NCI-H82 (cell line): ENCODE results near the gene HSPA12B.
"Not testable (repeated sequence)": the region's sequence is repeated elsewhere in the genome, so short reads cannot be mapped to it uniquely, and the experiment has no call there.

Source experiments
- DNase-seq: peaks from one replicate; lab custom pipeline; 2025; lab: John Stamatoyannopoulos, UW

HSPA12B gene

DNA sequence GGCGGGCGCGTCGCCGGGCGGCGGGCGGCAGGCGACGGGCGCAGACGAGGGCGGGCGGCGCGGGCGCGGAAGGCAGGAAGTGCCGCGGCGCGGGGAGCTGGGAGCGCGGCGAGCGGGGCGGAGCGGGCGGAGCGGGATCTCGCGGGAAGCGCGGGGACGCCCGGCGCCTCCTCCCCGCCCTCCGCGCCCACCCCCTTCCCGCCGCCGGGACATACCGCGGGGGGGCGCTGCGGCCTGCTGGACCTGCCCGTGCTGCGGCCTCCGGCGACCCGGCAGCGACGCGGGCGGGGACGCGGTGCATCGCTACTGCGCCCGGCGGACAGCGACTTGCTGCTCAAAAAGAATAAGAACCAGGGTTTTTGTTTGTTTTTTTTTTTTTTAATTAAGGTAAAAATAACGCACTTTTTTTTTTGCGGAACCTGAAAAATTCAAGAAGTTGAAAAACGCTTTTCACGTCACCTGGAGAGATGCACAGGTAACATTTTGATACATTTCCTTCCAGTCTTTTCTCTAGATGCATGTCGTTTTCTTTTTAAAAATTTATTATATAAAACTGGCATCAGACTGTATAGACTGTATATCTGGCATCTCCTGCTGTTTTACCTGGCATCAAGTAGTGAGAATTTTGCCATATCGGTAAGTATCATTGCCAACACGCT lies 54.3 kb downstream of the HSPA12B start, which contains the start of gene CENPB:
CENPB (minus strand) TSS at position 76 of the 659 bp plus-strand sequence. CDS start 257 bp downstream, outside the sequence.
- DNase-seq: peak; percentile 92

DNA sequence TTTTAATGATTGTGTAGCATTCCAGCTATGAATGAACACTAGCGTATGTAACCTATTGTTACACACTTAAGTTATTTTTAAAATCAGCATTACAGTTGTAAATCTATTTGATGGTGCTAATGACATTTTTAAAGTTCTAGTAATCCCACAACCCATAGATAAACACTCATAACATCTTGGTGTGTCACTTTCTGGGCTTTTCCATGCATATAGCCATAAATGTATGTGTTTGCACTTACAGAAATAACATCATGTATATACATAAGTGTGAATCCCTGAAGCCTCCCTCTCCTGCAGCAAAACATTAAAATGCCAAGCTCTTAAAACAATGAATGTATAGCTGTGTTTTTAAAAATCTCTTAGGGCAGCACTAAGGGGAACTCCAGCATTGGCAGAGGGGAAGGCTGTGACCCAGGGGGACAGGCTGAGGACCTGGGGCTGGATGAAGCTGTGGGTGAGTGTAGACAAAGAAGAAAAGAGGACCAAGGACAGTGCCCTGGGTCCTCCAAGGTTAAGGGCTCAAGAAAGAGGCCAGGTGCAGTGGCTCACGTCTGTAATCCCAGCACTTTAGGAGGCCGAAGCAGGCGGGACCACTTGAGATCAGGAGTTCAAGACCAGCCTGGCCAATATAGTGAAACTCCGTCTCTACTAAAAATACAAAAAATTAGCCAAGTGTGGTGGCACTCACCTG lies 55.0 kb downstream of the HSPA12B start:
- DNase-seq: no peak

DNA sequence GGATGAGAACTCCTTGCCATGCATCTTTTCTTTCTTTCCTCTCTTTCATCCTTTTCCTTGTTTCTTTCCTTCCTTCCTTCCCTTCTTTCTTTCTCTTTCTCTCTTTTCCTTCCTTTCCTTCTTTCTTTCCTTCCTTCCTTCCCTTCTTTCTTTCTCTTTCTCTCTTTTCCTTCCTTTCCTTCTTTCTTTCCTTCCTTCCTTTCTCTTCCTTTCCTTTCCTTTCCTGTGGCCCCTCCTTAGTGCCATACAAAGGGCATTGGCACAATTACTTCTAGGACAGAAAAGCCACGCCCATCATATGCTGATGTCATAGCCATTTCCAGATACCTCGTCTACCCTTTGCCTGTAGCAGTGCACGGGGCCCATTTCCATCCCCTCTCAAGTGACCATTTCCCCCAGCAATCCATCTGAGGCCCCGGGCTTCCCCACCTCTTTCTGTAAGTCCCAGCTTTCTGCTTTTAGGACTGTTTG lies 56.2 kb downstream of the HSPA12B start:
- DNase-seq: peak; percentile 61

DNA sequence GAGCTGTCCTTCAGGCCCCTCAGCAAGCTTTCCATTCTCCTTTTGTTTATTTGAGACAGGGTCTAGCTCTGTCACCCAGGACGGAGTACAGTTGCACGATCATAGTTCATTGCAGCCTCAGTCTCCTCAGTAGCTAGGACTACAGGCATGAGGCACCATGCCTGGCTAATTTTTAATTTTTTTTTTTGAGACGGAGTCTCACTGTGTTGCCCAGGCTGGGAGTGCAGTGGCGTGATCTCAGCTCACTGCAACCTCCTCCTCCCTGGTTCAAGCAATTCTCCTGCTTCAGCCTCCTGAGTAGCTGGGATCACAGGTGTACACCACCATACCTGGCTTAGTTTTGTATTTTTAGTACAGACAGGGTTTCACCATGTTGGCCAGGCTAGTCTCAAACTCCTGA lies 56.7 kb downstream of the HSPA12B start:
- not testable (repeated sequence) for DNase-seq

DNA sequence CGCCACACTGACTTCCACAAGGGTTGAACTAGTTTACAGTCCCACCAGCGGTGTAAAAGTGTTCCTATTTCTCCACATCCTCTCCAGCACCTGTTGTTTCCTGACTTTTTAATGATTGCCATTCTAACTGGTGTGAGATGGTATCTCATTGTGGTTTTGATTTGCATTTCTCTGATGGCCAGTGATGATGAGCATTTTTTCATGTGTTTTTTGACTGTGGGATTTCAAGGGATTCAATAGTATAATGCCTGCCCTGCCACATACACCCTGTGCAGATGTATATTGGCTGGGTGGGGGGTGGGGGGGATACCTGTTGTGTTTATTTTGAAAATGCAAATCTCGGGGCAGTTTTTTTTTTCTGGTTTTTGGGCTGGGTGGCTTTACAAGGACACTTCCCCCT lies 61.7 kb downstream of the HSPA12B start:
- DNase-seq: not testable (repeated sequence)

DNA sequence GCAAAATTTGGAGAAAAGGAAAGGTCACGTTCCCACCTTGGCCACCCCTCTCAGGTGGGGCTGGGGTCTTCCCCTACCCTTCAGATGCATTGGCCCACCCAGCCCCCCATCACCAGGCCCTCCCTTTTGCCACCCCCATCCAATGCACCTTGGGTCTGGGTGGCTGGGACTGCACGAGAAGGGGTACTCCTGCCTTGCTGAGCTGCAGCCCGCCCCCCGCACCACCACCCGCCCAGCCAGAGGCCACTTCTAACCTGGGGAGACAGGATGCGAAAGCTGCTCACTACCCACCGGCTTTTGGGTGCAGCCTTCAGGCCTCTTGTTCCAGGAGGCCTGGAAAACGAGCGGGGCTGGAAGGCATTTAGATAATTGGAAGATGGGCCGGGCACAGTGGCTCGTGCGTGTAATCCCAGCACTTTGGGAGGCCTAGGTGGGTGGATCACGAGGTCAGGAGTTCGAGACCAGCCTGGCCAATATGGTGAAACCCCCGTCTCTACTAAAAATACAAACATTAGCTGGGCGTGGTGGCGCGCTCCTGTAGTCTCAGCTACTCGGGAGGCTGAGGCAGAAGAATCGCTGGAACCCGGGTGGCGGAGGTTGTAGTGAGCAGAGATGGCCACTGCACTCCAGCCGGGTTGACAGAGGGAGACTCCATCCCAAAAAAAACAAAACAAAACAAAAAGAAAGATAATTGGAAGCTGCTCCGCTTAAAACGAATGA lies 62.4 kb downstream of the HSPA12B start:
- no peak for DNase-seq

DNA sequence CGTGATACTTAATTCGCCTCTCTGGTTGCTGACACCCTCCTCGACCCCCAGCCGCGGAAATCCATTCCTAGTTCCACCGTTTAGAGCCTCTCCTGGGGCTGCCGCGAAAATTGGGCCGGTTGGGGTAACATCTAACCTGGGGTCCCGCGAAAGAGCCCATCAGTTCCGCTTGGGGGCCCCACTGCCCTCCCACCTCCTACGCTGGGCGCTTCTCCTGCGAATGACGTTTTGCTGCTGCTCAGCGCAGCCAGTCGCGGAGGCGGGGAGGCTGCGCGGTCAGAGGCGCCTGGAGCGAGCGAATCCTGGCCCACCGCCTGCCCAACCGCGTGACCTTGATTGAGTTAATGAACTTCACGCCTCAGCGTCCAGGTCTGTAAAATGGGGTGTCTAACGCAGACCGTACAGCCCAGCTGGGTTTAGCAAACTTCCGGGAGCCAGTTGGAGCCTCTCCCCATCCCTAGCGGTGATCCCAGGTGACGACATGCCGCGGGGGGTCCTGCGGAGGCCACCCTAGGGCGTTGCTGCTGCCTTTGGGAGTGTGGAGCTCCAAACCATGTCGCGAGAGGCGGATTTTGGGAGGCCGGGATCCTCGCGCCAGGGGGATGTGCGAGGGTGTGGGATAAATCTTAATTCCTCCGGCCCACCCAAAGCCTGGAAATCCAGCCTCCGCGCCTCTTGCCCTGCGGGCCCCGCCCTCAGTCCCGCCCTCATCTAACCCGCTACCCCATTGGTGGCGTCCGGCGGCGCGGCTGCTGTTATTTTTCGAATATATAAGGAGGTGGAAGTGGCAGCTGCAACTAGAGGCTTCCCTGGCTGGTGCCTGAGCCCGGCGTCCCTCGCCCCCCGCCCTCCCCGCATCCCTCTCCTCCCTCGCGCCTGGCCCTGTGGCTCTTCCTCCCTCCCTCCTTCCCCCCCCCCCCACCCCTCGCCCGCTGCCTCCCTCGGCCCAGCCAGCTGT lies 63.3 kb downstream of the HSPA12B start, which contains the start of gene CDC25B:
CDC25B (plus strand) TSS at position 800 of the 958 bp plus-strand sequence. CDS start 222 bp downstream, outside the sequence.
- DNase-seq: peak; percentile 99

DNA sequence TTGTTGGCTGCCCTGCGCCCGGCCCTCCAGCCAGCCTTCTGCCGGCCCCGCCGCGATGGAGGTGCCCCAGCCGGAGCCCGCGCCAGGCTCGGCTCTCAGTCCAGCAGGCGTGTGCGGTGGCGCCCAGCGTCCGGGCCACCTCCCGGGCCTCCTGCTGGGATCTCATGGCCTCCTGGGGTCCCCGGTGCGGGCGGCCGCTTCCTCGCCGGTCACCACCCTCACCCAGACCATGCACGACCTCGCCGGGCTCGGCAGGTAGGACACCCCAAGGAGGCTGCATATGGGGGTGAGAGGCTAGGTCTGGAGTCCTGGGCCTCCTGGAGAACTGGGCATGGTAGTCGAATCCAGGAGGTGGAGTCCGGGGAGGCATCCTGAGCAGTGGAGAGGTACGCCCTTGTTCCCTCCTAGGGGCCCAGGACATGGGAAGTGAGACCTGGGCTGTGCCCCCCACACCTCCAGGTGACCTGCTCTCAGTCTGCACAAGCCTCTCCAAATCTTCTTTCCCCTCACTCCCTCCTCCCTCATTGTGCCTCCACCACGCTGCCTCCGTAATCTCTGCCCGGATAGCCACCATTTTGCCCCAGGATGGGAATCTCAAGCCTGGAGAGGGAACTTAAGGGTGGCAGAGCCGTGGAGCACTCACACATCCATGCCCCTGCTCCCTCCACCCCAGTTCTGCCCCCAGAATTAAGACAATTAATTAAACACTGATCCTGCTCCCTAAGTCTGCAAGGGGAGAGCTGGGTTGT lies 64.2 kb downstream of the HSPA12B start:
- peak; percentile 52 for DNase-seq

DNA sequence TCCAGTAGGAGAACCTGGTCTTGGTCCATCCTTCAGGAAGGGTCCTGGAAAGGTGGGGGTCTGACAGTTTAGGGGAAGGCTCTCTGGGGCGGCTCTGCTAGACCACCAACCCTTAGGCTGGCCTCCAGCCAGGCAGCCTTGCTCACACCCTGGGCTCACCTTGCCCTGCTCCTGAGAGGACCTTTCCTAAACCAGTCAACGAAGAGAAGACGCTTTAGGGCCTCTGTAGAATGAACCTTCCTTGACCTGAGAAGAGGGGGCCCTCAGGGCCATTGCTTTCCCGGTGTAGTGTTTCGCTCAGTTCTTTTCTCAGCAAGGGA lies 64.7 kb downstream of the HSPA12B start:
- DNase-seq: no peak

DNA sequence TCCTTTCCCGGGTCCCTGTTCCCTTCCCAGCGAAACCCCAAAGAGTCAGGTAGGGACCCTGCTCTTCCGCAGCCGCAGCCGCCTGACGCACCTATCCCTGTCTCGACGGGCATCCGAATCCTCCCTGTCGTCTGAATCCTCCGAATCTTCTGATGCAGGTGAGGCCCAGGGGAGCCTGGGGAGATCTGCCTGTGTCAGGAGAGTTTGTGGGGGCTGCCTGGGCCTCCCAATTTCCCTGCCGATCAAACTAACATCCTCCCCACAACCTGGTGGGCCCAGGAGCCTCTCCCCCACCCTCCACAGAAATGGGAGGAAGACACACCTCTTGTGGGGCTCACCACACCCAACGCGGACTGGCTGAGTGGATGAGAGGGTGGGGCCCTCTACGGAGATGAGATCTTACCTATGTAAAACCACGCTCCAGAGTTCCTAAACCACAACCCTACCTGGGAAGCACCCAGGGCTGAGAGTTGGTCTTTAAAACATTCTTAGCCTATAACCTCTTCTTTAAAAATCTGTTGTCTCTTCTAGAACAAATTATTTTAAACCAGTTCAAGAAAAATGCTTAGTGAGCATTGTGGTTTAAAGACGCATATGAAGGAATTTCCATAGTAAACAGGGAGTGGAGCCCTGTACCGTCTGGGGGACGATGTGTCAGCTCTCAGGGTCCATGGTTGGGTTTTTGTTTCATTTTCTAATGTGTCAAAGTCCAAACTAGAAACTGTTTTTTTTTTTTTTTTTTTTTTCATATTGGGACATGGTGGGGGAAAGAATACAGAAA lies 65.3 kb downstream of the HSPA12B start:
- peak; percentile 20 for DNase-seq

DNA sequence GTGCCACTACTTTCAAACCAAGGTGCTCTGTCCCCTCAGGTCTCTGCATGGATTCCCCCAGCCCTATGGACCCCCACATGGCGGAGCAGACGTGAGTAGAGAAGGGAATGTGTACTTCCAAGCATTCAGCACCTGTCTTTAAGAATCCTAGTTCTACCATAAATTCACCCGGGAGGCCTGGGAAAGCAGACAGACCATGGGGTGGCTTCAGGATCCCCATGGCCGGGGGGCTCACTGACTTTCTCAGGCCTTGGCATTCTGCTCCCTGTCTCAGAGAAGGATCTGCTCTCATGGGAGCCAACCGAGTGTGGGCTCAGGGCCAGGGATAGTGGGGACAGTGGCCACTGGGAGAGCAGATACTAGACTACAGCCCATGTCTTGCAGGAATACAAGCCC lies 65.9 kb downstream of the HSPA12B start:
- no peak for DNase-seq

DNA sequence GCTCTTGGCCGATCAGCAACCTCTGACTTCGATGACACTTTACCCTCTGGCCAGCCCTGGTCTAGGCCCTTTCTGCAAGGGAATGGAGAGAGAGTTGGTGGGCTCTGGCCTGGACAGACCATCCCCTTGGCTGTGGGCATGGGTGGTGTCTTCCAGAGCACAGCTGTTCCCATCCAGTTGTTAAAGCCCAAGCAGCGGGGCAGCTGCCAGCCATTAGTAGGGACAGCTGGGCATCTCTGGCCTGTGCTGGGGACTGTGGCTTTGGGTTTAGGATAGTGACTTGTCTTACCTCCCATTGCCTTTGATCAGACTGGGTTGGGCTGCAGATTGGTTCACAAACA lies 66.4 kb downstream of the HSPA12B start:
- peak; percentile 16 for DNase-seq

DNA sequence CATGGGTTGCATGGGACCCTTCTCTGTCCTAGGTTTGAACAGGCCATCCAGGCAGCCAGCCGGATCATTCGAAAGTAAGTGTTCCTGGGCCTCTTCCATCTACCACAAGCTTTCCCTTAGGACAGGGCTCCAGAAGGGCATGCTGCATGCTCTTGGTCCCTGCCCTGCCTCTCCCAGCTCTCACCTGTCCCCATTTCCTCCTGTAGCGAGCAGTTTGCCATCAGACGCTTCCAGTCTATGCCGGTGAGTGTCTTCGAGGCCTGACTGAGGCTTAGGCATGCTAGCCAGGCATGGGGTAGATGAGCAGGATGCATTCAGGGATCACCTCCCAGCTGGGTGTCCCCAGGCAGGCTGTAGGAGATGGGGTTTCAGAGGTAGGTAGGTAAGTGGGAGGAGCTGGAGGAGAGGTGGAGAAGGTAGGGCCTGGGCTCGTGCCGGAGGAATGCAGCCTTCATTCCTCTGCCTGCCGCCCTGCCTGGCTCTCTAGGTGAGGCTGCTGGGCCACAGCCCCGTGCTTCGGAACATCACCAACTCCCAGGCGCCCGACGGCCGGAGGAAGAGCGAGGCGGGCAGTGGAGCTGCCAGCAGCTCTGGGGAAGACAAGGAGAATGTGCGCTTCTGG lies 67.9 kb downstream of the HSPA12B start:
- no peak for DNase-seq

DNA sequence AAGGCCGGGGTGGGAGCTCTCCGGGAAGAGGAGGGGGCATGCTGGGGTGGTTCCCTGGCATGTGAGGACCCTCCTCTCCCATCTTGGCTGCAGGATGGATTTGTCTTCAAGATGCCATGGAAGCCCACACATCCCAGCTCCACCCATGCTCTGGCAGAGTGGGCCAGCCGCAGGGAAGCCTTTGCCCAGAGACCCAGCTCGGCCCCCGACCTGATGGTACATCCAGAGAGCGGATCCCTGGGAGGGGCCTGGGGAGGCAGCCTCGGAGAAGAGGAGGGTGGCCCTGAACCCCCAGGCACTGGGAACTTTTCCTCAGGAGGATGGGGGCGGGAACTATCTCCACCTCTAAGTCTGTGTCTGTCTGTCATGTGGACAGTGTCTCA lies 68.4 kb downstream of the HSPA12B start:
- DNase-seq: no peak

DNA sequence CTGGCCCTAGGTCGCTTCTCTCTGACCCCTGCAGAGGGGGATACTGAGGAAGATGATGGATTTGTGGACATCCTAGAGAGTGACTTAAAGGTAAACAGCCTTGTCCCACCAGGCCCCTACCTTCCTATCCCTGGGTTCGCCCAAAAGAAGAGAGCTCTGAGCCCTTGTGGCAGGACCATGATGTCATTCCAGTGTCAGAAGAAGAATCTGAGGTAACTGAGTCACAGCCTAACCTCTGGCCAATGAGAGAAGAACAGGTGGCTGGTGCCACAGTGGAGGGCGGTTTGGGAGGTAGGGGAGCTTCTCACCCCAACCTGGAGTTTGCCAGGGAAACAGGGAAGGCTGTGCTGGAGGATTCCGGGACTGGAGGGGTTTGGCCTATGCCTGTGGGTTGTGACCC lies 68.8 kb downstream of the HSPA12B start:
- no peak for DNase-seq

DNA sequence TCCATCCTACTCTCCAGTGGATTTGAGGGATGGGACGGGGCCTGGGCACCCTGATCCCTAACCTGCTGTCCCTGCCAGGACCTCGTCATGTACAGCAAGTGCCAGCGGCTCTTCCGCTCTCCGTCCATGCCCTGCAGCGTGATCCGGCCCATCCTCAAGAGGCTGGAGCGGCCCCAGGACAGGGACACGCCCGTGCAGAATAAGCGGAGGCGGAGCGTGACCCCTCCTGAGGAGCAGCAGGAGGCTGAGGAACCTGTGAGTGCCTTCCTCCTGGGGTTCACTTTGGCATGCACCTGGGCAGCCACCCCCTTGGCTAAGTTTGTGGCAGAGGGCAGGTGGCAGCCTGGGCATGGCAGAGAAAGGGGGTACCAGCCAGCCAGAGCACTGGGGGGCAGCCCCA lies 69.4 kb downstream of the HSPA12B start:
- no peak for DNase-seq
